ENCODE data around the gene AGMAT. TPM values are rescaled to one million over a fixed set of nuclear protein-coding genes. Genes with fewer than 3 reads are reported as not detected.

Gene AGMAT
- polyA plus RNA-seq, 2 of the 4 experiments (the other 2 are of a cell fraction): 10.3 to 13.1 TPM

Small RNA genes lying within 50 kb of the gene (small RNA-seq; reads per million reads assigned to genes)
- gene CD24P1 (0 reads per million in 6 experiments), gene RNU7-179P (0 reads per million in 6 experiments), gene SCARNA21B (0 to 1.5 (median 0.64) reads per million in 6 experiments)

Other genes starting within 250 kb of the AGMAT start
- gene EFHD2, start 175.2 kb downstream of the AGMAT start, polyA plus RNA-seq (2011; rRNA removed): 26.5 and 33.1 TPM in 2 replicates
- gene EFHD2, start 175.2 kb downstream of the AGMAT start, polyA plus RNA-seq (2017; fragmentation: RNase III; extraction: RNeasy Plus Mini Kit Qiagen cat#74134 plus additional on column Dnase treatment): 96.2 to 127 TPM (median 108 TPM) in 3 replicates
- 0.14 and 0.52 TPM in 2 replicates for gene CTRC, start 146.6 kb downstream of the AGMAT start, polyA plus RNA-seq (2011; rRNA removed)
- 0.14 to 0.25 TPM (median 0.18 TPM) in 3 replicates for gene CTRC, start 146.6 kb downstream of the AGMAT start, polyA plus RNA-seq (2017; fragmentation: RNase III; extraction: RNeasy Plus Mini Kit Qiagen cat#74134 plus additional on column Dnase treatment)
- gene CELA2A, start 128.3 kb downstream of the AGMAT start, polyA plus RNA-seq (2011; rRNA removed): not detected in 2 replicates
- not detected in 3 replicates for gene CELA2A, start 128.3 kb downstream of the AGMAT start, polyA plus RNA-seq (2017; fragmentation: RNase III; extraction: RNeasy Plus Mini Kit Qiagen cat#74134 plus additional on column Dnase treatment)
- not detected in 2 replicates for gene CELA2B, start 108.9 kb downstream of the AGMAT start, polyA plus RNA-seq (2011; rRNA removed)
- gene CELA2B, start 108.9 kb downstream of the AGMAT start, polyA plus RNA-seq (2017; fragmentation: RNase III; extraction: RNeasy Plus Mini Kit Qiagen cat#74134 plus additional on column Dnase treatment): not detected in 3 replicates
- gene CASP9, start 60.8 kb downstream of the AGMAT start, polyA plus RNA-seq (2011; rRNA removed): 16.1 and 19.6 TPM in 2 replicates
- 11.0 to 13.3 TPM (median 11.6 TPM) in 3 replicates for gene CASP9, start 60.8 kb downstream of the AGMAT start, polyA plus RNA-seq (2017; fragmentation: RNase III; extraction: RNeasy Plus Mini Kit Qiagen cat#74134 plus additional on column Dnase treatment)
- 12.5 and 15.3 TPM in 2 replicates for gene DNAJC16, start 58.2 kb downstream of the AGMAT start, polyA plus RNA-seq (2011; rRNA removed)
- 4.6 to 5.5 TPM (median 4.9 TPM) in 3 replicates for gene DNAJC16, start 58.2 kb downstream of the AGMAT start, polyA plus RNA-seq (2017; fragmentation: RNase III; extraction: RNeasy Plus Mini Kit Qiagen cat#74134 plus additional on column Dnase treatment)
- gene DDI2, start 32.4 kb upstream of the AGMAT start, polyA plus RNA-seq (2011; rRNA removed): 8.6 and 11.1 TPM in 2 replicates
- 5.5 to 7.0 TPM (median 6.3 TPM) in 3 replicates for gene DDI2, start 32.4 kb upstream of the AGMAT start, polyA plus RNA-seq (2017; fragmentation: RNase III; extraction: RNeasy Plus Mini Kit Qiagen cat#74134 plus additional on column Dnase treatment)
- gene PLEKHM2, start 99.3 kb upstream of the AGMAT start, polyA plus RNA-seq (2011; rRNA removed): 14.7 and 19.4 TPM in 2 replicates
- gene PLEKHM2, start 99.3 kb upstream of the AGMAT start, polyA plus RNA-seq (2017; fragmentation: RNase III; extraction: RNeasy Plus Mini Kit Qiagen cat#74134 plus additional on column Dnase treatment): 20.0 to 21.8 TPM (median 21.5 TPM) in 3 replicates
- 0.12 and 0.19 TPM in 2 replicates for gene SLC25A34, start 151.2 kb upstream of the AGMAT start, polyA plus RNA-seq (2011; rRNA removed)
- gene SLC25A34, start 151.2 kb upstream of the AGMAT start, polyA plus RNA-seq (2017; fragmentation: RNase III; extraction: RNeasy Plus Mini Kit Qiagen cat#74134 plus additional on column Dnase treatment): 0.19 to 0.31 TPM (median 0.26 TPM) in 3 replicates
- gene TMEM82, start 157.4 kb upstream of the AGMAT start, polyA plus RNA-seq (2011; rRNA removed): not detected in 2 replicates
- not detected in 3 replicates for gene TMEM82, start 157.4 kb upstream of the AGMAT start, polyA plus RNA-seq (2017; fragmentation: RNase III; extraction: RNeasy Plus Mini Kit Qiagen cat#74134 plus additional on column Dnase treatment)
- 24.6 and 28.9 TPM in 2 replicates for gene FBLIM1, start 173.7 kb upstream of the AGMAT start, polyA plus RNA-seq (2011; rRNA removed)
- 33.9 to 39.4 TPM (median 38.1 TPM) in 3 replicates for gene FBLIM1, start 173.7 kb upstream of the AGMAT start, polyA plus RNA-seq (2017; fragmentation: RNase III; extraction: RNeasy Plus Mini Kit Qiagen cat#74134 plus additional on column Dnase treatment)
- 2.0 and 4.1 TPM in 2 replicates for gene UQCRHL, start 222.6 kb upstream of the AGMAT start, polyA plus RNA-seq (2011; rRNA removed)
- gene UQCRHL, start 222.6 kb upstream of the AGMAT start, polyA plus RNA-seq (2017; fragmentation: RNase III; extraction: RNeasy Plus Mini Kit Qiagen cat#74134 plus additional on column Dnase treatment): 0.64 to 1.2 TPM (median 0.68 TPM) in 3 replicates